Omental fat pad (tissue), 4 donors: Measurements from ENCODE around the gene TOP3B. TPM values are rescaled to one million over a fixed set of nuclear protein-coding genes. Genes with fewer than 3 reads are reported as not detected.

Experiments
- ATAC-seq: fragments of 150-250 bp; one replicate; pipeline ENCODE4 v1.9.1; 2016; ENCODE audit warnings: mild to moderate bottlenecking, moderate library complexity; ENCODE audit not compliant: low FRiP score
- DNase-seq: peaks from one replicate; pipeline ENCODE4 v3.0.0-alpha.2; 2019; ENCODE audit warnings: low spot score
- total RNA-seq, 4 donors: library from RNA; depleted of rRNA; stranded (reverse); fragments of >200 nt; gene quantifications; one replicate each; pipeline ENCODE4 v1.1.0, GENCODE V29; 2016
- TF ChIP-seq, protein P1 (sequence below), 3 donors: fragments of 450-650 bp; IDR thresholded peaks; one replicate each; pipeline ENCODE4 v1.5.1; 2016 to 2017; ENCODE audit warnings: antibody characterized with exemption in 3 of 3, mild to moderate bottlenecking in 3 of 3, moderate library complexity in 2 of 3

Gene TOP3B
- total RNA-seq, 4 donors from 2014 or later = 17.5 to 45.4 (median 21.3) TPM

DNA sequence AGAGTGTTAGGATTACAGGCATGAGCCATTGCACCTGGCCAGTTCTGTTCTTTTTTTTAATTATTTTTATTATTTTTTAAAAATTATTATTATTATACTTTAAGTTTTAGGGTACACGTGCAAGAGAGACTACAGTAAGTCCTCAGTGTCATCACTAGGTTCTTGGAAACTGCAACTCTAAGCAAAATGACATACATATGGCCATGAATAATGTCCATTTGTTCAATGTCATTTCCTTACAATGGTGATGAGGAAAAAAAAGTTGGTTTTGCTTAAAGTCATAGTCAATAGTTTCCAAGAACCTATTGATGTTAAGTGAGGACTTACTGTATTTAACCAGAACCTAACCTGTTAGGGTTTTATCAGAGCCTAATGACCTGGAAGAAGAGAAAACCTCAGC, 29.4 kb upstream of the TOP3B start:
- ATAC-seq (no peak), DNase-seq (no peak)
- TF ChIP-seq, protein P1, sequence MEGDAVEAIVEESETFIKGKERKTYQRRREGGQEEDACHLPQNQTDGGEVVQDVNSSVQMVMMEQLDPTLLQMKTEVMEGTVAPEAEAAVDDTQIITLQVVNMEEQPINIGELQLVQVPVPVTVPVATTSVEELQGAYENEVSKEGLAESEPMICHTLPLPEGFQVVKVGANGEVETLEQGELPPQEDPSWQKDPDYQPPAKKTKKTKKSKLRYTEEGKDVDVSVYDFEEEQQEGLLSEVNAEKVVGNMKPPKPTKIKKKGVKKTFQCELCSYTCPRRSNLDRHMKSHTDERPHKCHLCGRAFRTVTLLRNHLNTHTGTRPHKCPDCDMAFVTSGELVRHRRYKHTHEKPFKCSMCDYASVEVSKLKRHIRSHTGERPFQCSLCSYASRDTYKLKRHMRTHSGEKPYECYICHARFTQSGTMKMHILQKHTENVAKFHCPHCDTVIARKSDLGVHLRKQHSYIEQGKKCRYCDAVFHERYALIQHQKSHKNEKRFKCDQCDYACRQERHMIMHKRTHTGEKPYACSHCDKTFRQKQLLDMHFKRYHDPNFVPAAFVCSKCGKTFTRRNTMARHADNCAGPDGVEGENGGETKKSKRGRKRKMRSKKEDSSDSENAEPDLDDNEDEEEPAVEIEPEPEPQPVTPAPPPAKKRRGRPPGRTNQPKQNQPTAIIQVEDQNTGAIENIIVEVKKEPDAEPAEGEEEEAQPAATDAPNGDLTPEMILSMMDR (IDR thresholded peaks at IDR 0.05) = no peak

DNA sequence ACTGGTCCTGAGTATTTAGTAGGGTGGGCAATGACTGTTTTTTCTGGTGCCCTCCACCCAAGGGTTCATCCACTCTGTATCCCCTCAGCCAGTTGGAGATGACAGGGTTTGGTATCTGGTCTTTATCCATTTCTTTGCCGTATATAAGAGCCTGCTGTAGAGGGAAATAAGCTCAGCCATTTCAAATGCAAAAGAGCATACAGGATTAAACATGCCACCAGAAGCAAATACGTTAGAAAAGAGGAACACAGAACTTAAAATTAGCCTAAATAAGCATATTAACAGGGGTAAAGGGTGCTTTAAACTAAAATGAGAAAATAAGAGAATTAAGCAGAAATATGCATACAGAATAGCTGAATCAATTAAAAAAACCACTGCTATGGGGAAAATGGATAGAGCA, 27.8 kb upstream of the TOP3B start:
- DNase-seq (no peak), ATAC-seq (no peak)
- TF ChIP-seq, protein P1 (IDR thresholded peaks at IDR 0.05) = no peak

- ATAC-seq = no peak
- TF ChIP-seq, protein P1 (IDR thresholded peaks at IDR 0.05) = no peak
- DNase-seq = no peak
Observed at GRCh38 chr22:22009661-22010060, 27.1 kb upstream of the TOP3B start.

- DNase-seq (no peak), ATAC-seq (no peak)
- TF ChIP-seq, protein P1 (IDR thresholded peaks at IDR 0.05) = no peak
Observed at GRCh38 chr22:22006596-22006990, 24.0 kb upstream of the TOP3B start.

GRCh38 chr22:22005945-22006595, 23.5 kb upstream of the TOP3B start:
- TF ChIP-seq, protein P1 (IDR thresholded peaks at IDR 0.05) = no peak
- no peak for DNase-seq
- no peak for ATAC-seq

DNA sequence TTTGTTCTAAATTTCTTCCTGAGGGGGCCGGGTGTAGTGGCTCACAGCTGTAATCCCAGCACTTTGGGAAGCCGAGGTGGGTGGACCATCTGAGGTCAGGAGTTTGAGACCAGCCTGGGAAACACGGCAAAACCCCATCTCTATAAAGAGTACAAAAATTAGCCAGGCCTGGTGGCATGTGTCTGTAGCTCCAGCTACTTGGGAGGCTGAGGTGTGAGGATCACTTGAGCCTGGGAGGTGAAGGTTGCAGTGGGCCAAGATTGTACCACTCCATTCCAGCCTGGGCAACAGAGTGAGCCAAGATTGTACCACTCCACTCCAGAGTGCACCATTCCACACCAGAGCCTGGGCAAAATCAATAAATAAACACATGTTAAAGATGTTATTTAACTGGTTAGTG, 20.6 kb upstream of the TOP3B start:
- ATAC-seq = no peak
- TF ChIP-seq, protein P1 (IDR thresholded peaks at IDR 0.05) = no peak

DNA sequence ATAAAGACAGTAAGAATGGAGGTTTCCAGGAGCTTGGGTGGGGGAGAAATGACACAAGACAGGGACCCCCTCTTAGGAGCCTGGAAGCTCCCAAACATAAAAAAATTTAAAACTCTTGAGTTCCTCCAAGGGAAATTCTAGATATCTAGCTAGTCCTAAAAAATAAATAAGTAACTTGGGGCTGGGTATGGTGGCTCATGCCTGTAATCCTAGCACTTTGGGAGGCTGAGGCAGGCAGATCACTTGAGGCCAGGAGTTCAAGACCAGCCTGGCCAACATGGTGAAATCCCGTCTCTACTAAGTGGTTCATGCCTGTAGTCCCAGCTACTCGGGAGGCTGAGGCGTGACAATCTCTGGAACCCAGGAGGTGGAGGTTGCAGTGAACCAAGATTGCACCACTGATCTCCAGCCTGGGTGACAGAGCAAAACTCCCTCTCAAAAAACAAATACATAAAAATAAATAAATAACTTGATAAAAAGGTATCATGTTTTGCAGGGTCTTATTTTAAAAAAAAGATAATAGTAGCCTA, 20.0 kb upstream of the TOP3B start:
- TF ChIP-seq, protein P1 (IDR thresholded peaks at IDR 0.05) = no peak
- DNase-seq (no peak), ATAC-seq (no peak)

More for the DNA sequence above, 20.6 kb upstream of the TOP3B start:
- no peak for DNase-seq
